Muscle of back (tissue), 13 donors: Measurements from ENCODE around the gene FAM228A. TPM values are rescaled to one million over a fixed set of nuclear protein-coding genes. Genes with fewer than 3 reads are reported as not detected.
"Not testable (repeated sequence)": the region's sequence is repeated elsewhere in the genome, so short reads cannot be mapped to it uniquely, and the experiment has no call there.

ENCODE experiments used
- DNase-seq, 3 donors: peaks; one replicate each; pipeline versions ENCODE4 v3.0.0 to v3.0.0-alpha.2; 2013
- long read RNA-seq, 9 donors: transcript quantifications; one replicate each; lab custom pipeline, GENCODE V29; 2026
- polyA plus RNA-seq, 10 donors: library from polyadenylated mRNA; unstranded; fragments of 120-200 nt; gene quantifications; one replicate each; pipeline ENCODE4 v1.2.1, GENCODE V29; 2013; ENCODE audit not compliant: insufficient read length in 10 of 10

FAM228A gene
- polyA plus RNA-seq = under 1 TPM; 0.11 to 0.52 (median 0.34) TPM
- long read RNA-seq, donor 1 = 0 reads
- long read RNA-seq, donor 2 = 0 reads
- long read RNA-seq, donor 3 = 0 reads
- long read RNA-seq, donor 4 = 0 reads
- long read RNA-seq, donor 5 = 0 reads
- long read RNA-seq, donor 6 = 0 reads
- long read RNA-seq, donor 7 = 0 reads
- long read RNA-seq, donor 8 = 0 reads
- long read RNA-seq, donor 9 = 0 reads

DNA sequence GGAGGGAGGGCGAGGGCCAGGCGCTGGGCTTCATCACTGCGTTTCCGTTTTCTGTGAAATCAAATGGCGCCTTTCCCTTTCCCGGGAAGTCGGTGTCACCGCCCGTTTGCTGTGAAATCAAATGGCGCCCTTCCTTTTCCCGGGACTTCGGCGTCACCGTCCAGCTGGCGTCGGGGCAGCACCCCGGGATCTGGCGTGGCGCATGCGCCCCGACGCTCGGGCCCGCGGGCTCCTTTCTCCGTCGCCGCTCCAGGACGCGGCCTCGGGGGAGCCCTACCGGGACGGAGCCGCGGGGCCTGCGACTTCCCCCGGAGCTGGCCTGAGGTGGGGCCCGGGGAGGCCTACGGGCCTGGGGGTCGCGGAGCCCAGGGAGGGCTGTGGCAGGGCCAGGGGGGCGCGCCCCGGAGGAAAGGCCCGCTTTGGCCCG is at the start of gene FAM228A:
TSS of gene FAM228A (plus strand) at position 203 of the 427 bp plus-strand sequence. CDS start 428 bp downstream, outside the sequence.
- DNase-seq = peak in 1 of 3 donors; percentile 12

DNA sequence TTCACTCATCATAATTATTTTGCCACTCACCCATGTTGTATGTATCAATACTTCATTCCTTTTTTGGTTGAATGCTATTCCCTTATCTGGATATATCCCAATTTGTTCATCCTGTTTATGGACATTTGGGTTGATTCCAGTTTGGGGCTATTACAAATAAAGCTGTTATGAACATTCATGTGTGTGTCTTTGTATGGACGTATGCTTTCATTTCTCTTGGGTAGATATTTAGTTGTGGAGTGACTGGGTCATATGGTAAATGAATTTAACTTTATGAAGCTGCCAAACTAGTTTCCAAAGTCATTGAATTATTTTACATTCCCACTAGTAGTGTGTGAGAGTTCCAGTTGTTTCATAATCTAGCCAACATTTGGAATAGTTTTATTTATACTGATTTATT is 48.9 kb upstream of the FAM228A start:
- peak; percentile 12 to 81 (median 46) for DNase-seq

DNA sequence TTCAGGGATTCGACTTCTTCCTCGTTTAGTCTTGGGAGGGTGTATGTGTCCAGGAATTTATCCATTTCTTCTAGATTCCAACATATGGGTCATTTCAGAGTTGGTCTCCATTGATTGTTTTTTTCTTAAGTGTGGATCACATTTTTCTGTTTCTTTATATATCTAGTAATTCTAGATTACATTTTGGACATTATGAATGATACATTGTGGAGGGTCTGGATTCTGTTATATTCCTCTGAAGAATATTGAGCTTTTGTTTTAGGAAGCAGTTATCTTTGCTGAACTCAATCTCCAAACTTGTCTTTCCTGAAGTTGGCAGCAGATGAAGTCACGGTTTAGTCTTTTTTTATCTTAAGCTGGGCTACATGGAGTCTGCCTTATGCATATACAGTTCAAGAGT is 42.3 kb upstream of the FAM228A start:
- DNase-seq = no peak

DNA sequence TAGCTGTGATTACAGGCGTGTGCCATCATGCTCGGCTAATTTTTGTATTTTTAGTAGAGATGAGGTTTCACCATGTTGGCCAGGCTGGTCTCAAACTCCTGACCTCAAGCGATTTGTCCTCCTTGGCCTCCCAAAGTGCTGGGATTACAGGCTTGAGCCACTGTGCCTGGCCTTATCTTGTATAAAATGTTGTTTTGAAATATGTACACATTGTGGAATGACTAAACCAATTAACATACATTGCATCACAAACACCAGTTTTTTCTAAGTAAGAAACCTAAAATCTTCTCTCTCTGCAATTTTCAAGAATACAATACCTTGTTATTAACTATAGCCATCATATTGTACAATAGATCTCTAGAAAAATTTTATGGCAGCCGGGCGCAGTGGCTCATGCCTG is 34.5 kb upstream of the FAM228A start:
- DNase-seq = not testable (repeated sequence)

DNA sequence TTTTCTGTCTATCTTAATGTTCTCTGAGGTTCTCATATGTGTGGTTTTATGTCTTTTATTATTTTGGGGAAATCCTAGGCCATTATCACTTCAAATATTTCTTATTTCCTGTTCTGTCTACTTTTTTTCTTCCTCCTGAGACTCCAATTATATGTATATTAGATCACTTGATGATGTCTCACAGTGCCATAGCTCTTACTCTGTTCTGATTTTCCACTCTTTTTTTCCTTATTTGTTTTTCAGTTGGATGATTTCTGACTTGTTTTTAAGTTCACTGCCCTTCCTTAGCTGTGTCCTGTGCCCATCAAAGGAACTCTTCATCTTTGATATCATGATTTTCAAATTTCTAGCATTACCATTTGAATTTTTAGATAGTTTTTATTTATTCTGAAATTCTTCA is 27.5 kb upstream of the FAM228A start:
- DNase-seq = no peak

DNA sequence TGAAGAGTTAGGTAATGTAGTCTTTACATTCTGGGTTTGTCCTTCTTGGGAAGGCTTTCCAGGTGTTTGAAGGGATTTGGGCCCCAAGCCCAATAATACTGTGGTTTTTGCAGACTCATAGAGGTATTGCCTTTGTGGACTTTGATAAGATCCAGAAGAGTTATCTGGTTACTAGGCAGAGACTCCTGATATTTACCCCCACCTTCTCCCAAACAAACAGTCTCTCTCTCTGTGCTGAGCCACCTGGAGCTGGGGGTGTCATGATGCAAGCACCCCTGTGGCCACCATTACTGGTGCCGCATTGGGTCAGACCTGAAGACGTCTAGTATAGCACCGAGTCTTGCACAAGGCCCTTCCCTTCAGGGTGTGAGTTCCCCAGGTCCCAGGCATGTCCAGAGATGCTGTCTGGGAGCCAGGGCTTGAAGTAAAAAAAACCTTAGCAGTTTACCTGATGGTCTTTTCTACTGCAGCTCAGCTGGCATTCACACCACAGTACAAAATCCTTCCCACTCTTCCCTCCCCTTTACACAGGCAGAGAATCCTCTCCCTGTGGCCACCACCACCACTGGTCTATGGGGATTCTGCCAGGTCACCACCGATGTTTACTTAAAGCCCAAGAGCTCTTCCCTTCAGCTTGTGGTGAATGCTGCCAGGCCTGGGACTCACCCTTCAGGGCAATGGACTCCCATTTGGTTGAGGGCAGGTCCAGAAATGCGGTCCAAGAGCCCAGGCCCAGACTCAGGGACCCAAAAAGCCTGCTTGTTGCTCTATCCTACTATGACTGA is 22.2 kb upstream of the FAM228A start:
- DNase-seq = no peak

DNA sequence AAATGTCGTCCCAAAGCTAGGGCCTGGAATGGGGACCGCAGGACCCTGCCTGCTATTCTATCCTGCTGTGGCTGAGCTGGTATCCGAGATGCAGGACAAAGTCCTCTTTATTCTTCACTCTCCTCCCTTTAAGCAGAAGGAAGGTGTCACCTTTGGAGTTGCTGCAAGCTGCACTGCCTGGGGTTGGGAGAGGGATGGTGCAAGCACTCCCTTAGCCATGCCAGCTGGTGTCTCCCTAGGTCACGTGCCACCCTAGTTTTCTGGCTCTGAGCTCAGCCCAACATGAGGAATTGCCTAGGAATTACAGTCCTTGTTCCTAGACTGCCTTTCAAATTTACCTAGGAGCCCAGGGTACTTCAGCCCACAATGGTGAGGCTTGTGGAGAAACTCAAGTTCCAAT is 21.4 kb upstream of the FAM228A start:
- no peak for DNase-seq

DNA sequence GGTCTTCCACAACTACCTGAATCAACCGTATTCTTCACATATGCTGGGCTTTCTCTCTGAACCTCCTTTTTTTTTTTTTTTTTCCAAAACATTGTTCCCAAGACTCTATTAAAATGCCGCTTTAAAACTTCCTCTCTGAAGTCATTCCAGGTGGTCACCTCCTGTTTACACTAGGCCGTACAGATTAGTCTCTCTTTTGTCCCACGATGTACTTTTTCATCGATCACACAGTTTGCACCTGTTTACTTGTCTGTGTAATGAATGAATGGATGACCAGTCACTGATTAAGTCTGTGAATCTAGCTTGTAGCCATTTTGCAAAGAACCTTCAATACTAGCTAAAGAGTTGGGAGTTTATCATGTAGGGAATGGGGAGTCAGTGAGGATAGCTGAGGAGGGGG is 16.7 kb upstream of the FAM228A start:
- DNase-seq = no peak

DNA sequence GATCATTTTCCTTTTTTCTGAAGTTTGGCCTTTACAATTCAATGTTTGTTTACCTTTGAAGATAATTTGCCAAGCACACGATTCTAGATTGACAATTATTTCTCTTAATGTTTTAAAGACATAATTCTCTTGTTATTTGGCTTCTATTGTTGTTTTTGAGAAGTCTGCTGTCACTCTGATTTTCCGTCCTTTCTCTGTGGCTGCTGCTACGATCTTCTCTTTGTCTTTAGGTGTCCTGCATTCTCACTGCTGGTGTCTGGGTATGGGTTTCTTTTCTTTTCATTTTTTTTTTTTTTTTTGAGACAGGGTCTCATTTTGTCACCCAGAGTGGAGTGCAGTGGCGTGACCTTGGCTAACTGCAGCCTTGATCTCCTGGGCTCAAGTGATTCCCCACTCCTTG is 15.1 kb upstream of the FAM228A start:
- DNase-seq = no peak

DNA sequence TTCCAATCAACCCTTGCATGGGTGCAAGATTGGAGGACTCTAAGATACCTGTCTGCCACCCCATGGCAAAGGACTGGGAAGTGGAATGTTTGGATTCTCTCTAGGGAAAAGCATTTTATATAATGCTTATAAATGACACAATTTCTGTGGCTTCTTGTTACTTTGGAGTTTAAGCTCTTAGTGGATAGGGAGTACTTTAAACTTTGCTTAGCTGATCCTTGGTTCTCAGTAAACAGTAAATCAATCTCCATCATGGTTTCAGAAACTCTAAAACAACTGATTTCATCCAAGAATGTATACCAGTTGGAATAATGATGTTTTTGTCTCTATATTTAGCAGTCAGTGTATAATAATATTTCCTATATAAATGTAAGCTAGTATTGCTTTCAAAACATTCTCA is 14.1 kb upstream of the FAM228A start:
- DNase-seq = no peak

DNA sequence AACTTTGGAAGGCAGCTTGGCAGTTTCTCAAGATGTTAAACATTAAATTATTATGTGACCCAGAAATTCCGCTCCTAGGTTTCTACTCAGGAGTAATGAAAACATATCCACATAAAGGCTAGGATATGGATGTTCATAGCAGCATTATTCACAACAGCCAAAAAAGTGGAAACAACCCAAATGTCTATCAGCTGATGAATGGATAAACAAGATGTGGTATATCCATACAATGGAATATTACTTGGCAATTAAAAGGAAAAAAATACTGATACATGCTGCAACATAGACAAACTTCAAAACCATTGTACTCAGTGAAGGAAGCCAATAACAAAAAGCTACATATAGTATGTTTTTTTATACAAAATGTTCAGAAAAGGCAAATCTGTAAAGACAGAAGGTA is 12.4 kb upstream of the FAM228A start:
- no peak for DNase-seq

DNA sequence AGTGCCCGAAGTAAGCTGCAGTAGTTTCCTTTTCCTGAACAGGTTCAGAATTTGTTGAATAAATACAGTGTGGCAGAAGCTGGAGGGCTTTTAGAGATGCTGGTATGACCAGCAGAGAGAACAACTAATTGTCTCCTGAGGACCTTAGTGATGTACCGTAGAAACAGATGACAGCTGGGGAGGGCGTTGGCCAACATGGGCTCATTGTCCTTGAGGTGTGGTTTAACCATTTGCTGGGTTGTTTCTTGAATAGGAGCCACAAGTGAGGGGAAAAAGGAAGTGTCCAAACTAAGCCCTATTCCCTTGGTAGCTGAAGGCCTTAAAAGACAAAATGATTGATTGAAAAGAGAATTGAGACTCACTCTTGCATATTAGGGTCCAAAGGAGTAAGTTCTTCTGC is 11.7 kb upstream of the FAM228A start:
- DNase-seq = no peak

DNA sequence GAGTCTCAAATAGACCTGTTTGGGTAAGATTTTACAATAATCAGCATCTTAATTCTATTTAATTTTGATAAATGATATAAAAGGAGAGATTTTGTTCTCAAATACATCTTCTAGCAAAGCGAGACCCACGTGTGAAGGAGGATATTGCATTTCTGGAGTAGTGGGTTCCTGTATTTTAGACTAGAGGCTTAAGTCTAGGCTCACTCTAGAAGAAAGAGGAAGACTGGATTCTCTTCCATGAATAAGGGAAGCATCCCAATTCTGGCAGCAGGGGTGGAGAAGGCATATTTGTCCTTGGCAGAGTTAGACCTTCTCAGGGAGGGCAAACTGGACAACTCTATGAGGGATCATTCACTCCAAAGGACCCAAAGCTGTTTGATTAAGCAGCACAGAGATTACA is 11.3 kb upstream of the FAM228A start:
- no peak for DNase-seq

DNA sequence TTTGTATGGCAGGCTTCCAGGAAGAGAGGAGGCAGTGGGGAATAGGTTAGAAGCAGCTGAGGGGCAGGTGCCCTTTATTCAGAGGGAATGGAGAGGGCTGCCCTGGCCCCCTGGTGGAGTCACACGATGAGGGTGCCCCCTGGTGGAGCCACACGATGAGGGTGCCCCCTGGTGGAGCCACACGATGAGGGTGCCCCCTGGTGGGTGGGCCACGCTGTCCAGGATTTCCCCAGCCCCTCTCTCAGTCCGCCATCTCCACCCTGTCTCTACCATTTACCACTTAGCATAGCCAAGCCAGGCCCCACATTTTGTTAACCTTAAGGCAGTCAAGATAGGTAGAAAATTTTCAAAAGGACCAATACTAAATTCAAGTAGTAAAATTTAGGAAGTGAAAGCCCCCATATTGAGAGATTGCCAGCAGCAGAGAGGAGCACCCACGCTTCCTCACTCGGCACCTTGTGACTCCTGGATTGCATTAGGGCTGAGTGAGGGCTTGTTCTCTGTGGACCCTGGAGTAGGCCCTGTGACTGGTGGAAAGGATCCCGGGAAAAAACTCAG is 10.4 kb upstream of the FAM228A start:
- no peak for DNase-seq

DNA sequence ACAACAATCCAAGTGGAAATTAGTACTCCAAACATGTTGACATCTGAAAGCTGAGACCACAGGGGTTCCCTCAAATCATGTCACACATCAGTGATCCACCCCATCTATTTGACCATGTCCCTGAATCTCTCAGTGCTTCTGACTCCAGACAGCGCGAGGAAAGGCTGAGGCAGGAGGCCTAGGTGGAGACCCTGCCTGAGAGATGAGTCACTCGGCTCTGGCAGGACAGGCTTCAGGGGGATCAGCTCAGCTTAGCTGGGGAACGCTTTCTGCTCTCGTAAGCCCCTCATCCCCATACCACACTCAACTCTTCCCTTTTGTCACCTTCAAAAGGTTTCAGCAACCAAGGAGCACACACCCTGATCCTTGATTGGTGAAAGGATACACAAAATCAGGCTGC is 5.8 kb upstream of the FAM228A start:
- DNase-seq = no peak

DNA sequence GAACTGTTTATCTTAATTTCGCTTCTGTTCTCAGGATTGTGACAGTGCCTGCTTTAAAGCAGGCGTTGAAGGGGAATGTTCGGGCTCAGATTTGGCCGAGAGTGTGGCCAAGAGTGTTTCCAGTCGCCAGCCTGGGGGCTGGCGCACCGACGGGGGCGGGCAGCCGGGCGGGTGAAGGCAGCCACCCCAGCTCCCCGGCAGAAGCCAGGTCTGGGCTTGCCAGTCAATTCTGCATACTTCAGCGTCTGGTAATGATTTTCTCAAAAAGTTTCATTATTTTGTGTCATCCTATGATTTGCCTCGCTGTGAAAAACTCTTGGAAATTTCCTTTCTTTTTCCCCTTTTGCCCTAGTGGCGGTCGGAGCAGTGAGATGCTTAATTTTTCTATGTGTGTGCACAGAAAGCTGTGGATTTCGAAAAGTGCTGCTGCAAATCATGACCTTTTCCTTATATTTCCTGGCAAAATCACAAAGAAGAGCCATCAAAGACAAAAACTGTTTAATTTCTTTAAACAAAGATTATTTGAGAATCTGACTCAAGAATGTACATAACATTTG is 856 bp downstream of the FAM228A start:
- DNase-seq = no peak

DNA sequence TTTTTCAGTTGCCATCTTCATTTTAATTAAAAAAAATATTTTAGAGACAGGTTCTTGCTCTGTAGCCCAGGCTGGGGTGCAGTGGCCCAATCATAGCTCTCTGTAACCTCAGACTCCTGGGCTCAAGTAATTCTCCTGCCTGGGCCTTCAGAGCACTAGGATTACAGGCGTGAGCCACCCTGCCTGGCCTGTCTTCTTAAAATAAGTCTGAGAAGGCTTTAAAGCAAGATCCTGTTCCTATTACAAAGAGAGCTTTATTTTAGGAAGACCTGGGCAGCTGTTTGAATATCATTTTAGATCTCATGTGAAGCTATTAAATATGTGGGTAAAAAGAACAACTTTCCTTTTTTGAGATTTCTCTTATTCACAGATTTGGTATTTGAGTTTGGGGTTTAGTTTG is 1.5 kb downstream of the FAM228A start:
- DNase-seq = no peak

DNA sequence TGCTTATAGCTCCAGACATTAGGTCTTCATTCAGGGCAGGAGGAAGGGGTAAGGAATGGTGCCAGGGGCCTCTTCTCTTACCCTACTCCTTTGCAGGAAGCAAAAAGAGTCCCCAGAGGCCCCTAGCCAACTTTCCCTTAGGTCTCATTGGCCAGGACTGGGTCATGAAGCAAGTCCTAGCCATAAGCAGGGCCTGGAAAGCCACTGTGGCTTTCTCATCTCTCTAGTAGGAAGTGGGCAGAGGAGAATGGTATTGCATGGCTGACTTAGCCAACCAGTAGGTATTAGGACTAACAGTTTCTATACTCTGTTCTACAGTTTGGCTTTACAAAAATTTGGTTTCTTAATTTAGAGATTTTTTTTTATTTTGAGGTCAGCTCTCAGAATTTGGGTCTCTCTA is 4.8 kb downstream of the FAM228A start:
- DNase-seq = no peak

DNA sequence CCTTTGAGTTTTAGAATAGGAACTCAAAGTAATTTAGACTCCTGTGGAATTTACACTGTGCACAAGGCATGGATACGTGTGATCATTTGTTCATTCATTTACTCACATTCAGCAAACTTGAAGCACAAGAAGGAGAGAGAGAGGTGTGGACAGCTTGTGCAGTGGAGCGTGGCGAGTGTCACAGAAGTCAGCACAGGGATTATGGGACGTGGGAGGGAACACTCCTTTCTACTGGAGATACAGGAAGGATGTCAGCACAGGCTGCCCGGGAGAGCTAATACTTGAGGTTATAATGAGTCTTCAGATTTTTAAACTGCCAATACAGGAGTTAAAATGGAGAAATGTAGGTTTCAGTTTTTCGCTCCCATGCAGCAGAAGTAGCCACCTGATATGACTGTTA is 7.0 kb downstream of the FAM228A start:
- no peak for DNase-seq

DNA sequence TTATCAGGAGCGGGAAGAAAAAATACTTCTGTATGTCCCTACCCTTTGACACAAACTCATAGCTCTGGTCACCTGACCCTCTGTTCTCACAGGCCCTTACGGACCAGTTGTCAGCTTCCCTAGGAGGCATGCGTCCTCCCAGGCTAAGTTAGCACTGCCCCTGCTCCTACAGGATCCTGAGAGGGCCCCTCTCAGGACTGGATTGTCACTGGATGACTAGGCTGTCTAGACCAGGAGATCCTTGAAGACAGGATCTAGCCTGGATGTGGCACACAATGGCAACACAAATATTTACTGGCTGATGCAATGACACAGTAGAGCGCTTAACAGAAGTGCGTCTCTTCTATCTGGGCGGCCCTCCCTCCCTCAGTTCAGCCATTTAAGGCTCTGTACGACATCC is 7.7 kb downstream of the FAM228A start:
- DNase-seq = no peak

DNA sequence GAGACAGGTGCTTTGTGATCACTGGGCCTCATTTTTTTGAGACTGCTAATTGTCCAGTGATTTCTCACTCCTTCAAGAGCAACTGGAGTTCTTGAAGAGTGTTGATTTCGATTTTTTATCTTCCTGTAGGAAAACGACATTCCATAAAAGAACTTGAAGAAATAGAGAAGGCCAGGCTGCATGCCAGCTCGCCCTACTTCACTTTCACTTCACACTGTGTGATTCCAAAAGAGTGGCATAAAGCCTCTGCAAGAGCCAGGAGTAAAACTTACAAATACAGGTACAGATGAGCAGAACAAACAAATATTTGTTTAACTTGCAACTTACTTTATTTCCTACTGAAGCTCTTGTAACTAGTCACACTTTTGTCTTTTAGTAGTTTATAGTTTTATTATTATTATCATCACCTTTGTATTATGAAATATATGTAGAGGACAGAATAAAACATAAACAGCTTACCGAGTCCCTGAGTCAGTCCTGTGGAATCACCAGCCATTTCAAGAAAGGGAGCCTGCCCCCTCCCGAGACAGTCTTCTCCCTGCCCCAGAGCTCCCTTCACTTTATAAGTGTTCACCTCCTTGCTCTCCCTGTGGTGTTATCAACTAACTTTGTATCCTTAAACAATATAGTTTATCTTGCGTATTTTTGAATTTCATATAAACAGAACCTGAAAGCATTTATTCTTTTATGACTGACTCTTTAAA is 8.7 kb downstream of the FAM228A start:
- DNase-seq = no peak

DNA sequence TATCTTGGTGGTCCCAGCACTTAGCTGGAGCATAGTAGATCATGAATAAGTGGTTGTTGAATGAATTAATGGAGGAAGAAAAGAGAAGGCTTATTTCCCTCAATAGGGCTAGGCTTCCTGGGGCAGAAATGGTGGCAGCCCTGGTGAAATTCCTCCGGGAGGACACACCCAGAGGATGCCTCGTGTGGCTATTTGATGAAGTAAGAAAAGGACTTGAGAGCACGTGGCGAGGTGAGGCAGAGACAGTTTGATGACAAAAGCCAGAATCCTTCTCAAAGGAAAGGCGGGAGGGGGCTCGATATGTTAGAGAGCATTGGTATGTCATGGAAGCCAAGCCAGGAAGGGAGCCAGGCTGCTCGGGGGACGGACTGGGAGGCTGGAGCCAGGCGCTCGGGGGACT is 14.7 kb downstream of the FAM228A start:
- DNase-seq = no peak
